HepG2 (cell line): ENCODE results near the gene KLRF1. TPM values are rescaled to one million over a fixed set of nuclear protein-coding genes. Genes with fewer than 3 reads are reported as not detected.

ENCODE experiments used
- AKAP8 ChIP-seq: sonication (generic); formaldehyde crosslinking; IDR thresholded peaks from 2 replicates; pipeline ENCODE4 v1.5.1; 2020; ENCODE audit warnings: mild to moderate bottlenecking, missing genetic modification reagents
- ARNT ChIP-seq: fragments of 450-650 bp; IDR thresholded peaks from 2 replicates; pipeline ENCODE4 v1.6.1; 2017
- ATAD3A ChIP-seq: sonication (generic); formaldehyde crosslinking; IDR thresholded peaks from 2 replicates; pipeline ENCODE4 v1.4.0; 2020; ENCODE audit warnings: missing genetic modification reagents
- CEBPB ChIP-seq: IDR thresholded peaks from 2 replicates; pipeline ENCODE4 v1.6.1; 2011; ENCODE audit warnings: low read depth, low read length, improper control_type of control experiment, borderline replicate concordance
- ELF4 ChIP-seq: sonication (generic); formaldehyde crosslinking; IDR thresholded peaks from 2 replicates; pipeline ENCODE4 v1.5.0; 2020; ENCODE audit warnings: missing genetic modification reagents, mild to moderate bottlenecking, moderate library complexity, borderline replicate concordance
- FIP1L1 ChIP-seq: fragments of 200-400 bp; formaldehyde crosslinking; IDR thresholded peaks from 2 replicates; pipeline ENCODE4 v1.6.1; 2018; ENCODE audit warnings: low read depth, mild to moderate bottlenecking, low read length, moderate library complexity, borderline replicate concordance; ENCODE audit not compliant: insufficient read depth
- FOSL1 ChIP-seq: sonication (generic); formaldehyde crosslinking; IDR thresholded peaks from 2 replicates; pipeline ENCODE4 v1.9.0; 2021; ENCODE audit warnings: missing genetic modification reagents, borderline replicate concordance
- GABPB1 ChIP-seq: IDR thresholded peaks from 2 replicates; pipeline ENCODE4 v1.6.1; 2016; ENCODE audit warnings: mild to moderate bottlenecking, missing genetic modification reagents, moderate library complexity, missing compliant biosample characterization
- GPBP1L1 ChIP-seq: sonication (generic); formaldehyde crosslinking; IDR thresholded peaks from 2 replicates; pipeline ENCODE4 v1.5.0; 2020; ENCODE audit warnings: mild to moderate bottlenecking, missing genetic modification reagents
- HOXA3 ChIP-seq: sonication (generic); formaldehyde crosslinking; IDR thresholded peaks from 2 replicates; pipeline ENCODE4 v1.5.0; 2020; ENCODE audit warnings: missing genetic modification reagents
- JARID2 ChIP-seq: sonication (generic); formaldehyde crosslinking; IDR thresholded peaks from 2 replicates; pipeline ENCODE4 v1.8.1; 2023; ENCODE audit warnings: missing genetic modification reagents, inconsistent platforms; ENCODE audit not compliant: insufficient replicate concordance
- KDM1A ChIP-seq: IDR thresholded peaks from 2 replicates; pipeline ENCODE4 v1.6.1; 2016; ENCODE audit warnings: missing compliant biosample characterization
- KMT2A ChIP-seq: sonication (generic); formaldehyde crosslinking; IDR thresholded peaks from 2 replicates; pipeline ENCODE4 v1.4.0; 2020; ENCODE audit warnings: missing genetic modification reagents
- NONO ChIP-seq, 2 experiments: fragments of 450-650 bp in 1 of 2; sonication (generic) in 1 of 2; formaldehyde crosslinking in 1 of 2; IDR thresholded peaks in 1 of 2; conservative IDR thresholded peaks in 1 of 2; 2 replicates each; pipeline versions ENCODE4 v1.6.1 to v1.8.0; 2017 to 2022; ENCODE audit warnings: mild to moderate bottlenecking in 1 of 2, missing genetic modification reagents in 1 of 2, moderate library complexity in 1 of 2
- SMAD3 ChIP-seq: sonication (generic); formaldehyde crosslinking; IDR thresholded peaks from 2 replicates; pipeline ENCODE4 v1.4.0; 2020; ENCODE audit warnings: missing genetic modification reagents
- SNRNP70 ChIP-seq: fragments of 200-400 bp; formaldehyde crosslinking; IDR thresholded peaks from 2 replicates; pipeline ENCODE4 v1.6.1; 2017; ENCODE audit warnings: mild to moderate bottlenecking, low read depth, low read length, moderate library complexity
- STAG1 ChIP-seq: sonication (generic); formaldehyde crosslinking; IDR thresholded peaks from 2 replicates; pipeline ENCODE4 v1.4.0; 2020; ENCODE audit warnings: missing genetic modification reagents
- TFDP1 ChIP-seq: IDR thresholded peaks from 2 replicates; pipeline ENCODE4 v1.6.1; 2016; ENCODE audit warnings: missing compliant biosample characterization, missing genetic modification reagents, borderline replicate concordance
- THAP8 ChIP-seq: sonication (generic); formaldehyde crosslinking; IDR thresholded peaks from 2 replicates; pipeline ENCODE4 v1.5.1; 2020; ENCODE audit warnings: missing genetic modification reagents, mild to moderate bottlenecking, borderline replicate concordance
- YEATS4 ChIP-seq: sonication (generic); formaldehyde crosslinking; IDR thresholded peaks from 2 replicates; pipeline ENCODE4 v1.4.0; 2020; ENCODE audit warnings: missing genetic modification reagents, borderline replicate concordance
- YY1 ChIP-seq: IDR thresholded peaks from 2 replicates; pipeline ENCODE4 v1.6.1; 2011; ENCODE audit warnings: low read length, low read depth, moderate library complexity, mild to moderate bottlenecking; ENCODE audit not compliant: insufficient read depth, insufficient replicate concordance
- ZNF18 ChIP-seq: sonication (generic); formaldehyde crosslinking; IDR thresholded peaks from 2 replicates; pipeline ENCODE4 v1.8.0; 2022; ENCODE audit warnings: mild to moderate bottlenecking, missing genetic modification reagents; ENCODE audit not compliant: insufficient replicate concordance
- ZNF432 ChIP-seq: sonication (generic); formaldehyde crosslinking; IDR thresholded peaks from 2 replicates; pipeline ENCODE4 v1.5.0; 2020; ENCODE audit warnings: missing genetic modification reagents, mild to moderate bottlenecking, borderline replicate concordance
- ZNF44 ChIP-seq: sonication (generic); formaldehyde crosslinking; IDR thresholded peaks from 2 replicates; pipeline ENCODE4 v1.5.1; 2020; ENCODE audit warnings: mild to moderate bottlenecking, missing genetic modification reagents
- ZNF619 ChIP-seq: sonication (generic); formaldehyde crosslinking; IDR thresholded peaks from 2 replicates; pipeline ENCODE4 v1.4.0; 2020; ENCODE audit warnings: mild to moderate bottlenecking, missing genetic modification reagents
- polyA plus RNA-seq, 8 experiments: library from polyadenylated mRNA; depleted of rRNA in 3 of 8; stranded (reverse) in 7 of 8; unstranded in 1 of 8; fragments of >200 nt; fragmentation: Illumina TruSeq in 4 of 8; extraction: Trizol in 4 of 8; gene quantifications; 2 replicates each; pipeline versions ENCODE4 v1.2.1 to v1.2.3, GENCODE V29; 2011 to 2016; ENCODE audit warnings: low read depth in 4 of 8, missing spikeins in 1 of 8, mixed read lengths in 1 of 8; ENCODE audit not compliant: insufficient read depth in 1 of 8
- total RNA-seq, 5 experiments: library from RNA; depleted of rRNA; stranded (reverse); fragments of >200 nt; fragmentation: Illumina TruSeq; extraction: Trizol; gene quantifications; 2 replicates each; pipeline ENCODE4 v1.2.3, GENCODE V29; 2016; ENCODE audit warnings: low read depth in 1 of 5

Gene KLRF1
- total and polyA plus RNA-seq, 2 of the 13 experiments (the other 11 are each of a cell fraction or from before 2014, with no cell fraction given) = not detected

GRCh38 chr12:9813821-9814798, 13.2 kb upstream of the KLRF1 start (continued):
- TF ChIP-seq ARNT (no peak), KMT2A (CRISPR knock-in tag) (no peak), KDM1A (CRISPR knock-in tag) (no peak), GABPB1 (CRISPR knock-in tag) (peak; percentile 34; the same call in 1 of the 2 replicates), AKAP8 (CRISPR knock-in tag) (no peak), ZNF44 (no peak), THAP8 (CRISPR knock-in tag) (no peak), NONO (IDR thresholded peaks at IDR 0.05) (no peak), NONO (CRISPR knock-in tag; conservative IDR thresholded peaks at IDR 0.05) (no peak), ZNF18 (CRISPR knock-in tag) (no peak), ELF4 (CRISPR knock-in tag) (no peak), TFDP1 (no peak), YEATS4 (CRISPR knock-in tag) (no peak), YY1 (peak; percentile 23), SNRNP70 (no peak), ATAD3A (no peak), FIP1L1 (no peak), HOXA3 (CRISPR knock-in tag) (no peak), ZNF432 (no peak), JARID2 (CRISPR knock-in tag) (no peak), SMAD3 (CRISPR knock-in tag) (no peak), CEBPB (no peak), FOSL1 (no peak), GPBP1L1 (no peak), STAG1 (CRISPR knock-in tag) (peak; percentile 83), ZNF619 (CRISPR knock-in tag) (0 out of 2 replicates have a peak, but pooled peaks have one; percentile 35)
